Stomach (tissue), 9 donors: ENCODE data around the gene CHTOP. TPM values are rescaled to one million over a fixed set of nuclear protein-coding genes. Genes with fewer than 3 reads are reported as not detected.

Experiments
- DNase-seq, 2 donors: peaks; one replicate each; pipeline versions ENCODE4 v3.0.0 to v3.0.0-alpha.2; 2013 to 2019
- H3K27ac ChIP-seq, 5 donors: fragments of 200-600 bp in 4 of 5; sonication (generic) in 4 of 5; one replicate each; pipeline ENCODE4 v1.5.1; 2013 to 2019; ENCODE audit warnings: mild to moderate bottlenecking in 1 of 5, moderate library complexity in 1 of 5
- H3K27me3 ChIP-seq, 3 donors: fragments of 200-600 bp; sonication (generic); one replicate each; pipeline ENCODE4 v1.5.1; 2017 to 2019; ENCODE audit warnings: mixed run types in 1 of 3
- H3K36me3 ChIP-seq, 4 donors: fragments of 200-600 bp; sonication (generic); 1 replicate in 3 of 4; 2 replicates in 1 of 4; pipeline ENCODE4 v1.5.1; 2016 to 2019
- H3K4me1 ChIP-seq, 4 donors: fragments of 200-600 bp; sonication (generic); one replicate each; pipeline ENCODE4 v1.5.1; 2016 to 2019
- H3K4me3 ChIP-seq, 4 donors: fragments of 200-600 bp; sonication (generic) in 3 of 4; one replicate each; pipeline ENCODE4 v1.5.1; 2016 to 2019; ENCODE audit warnings: mild to moderate bottlenecking in 1 of 4
- H3K9me3 ChIP-seq, 4 donors: fragments of 200-600 bp; sonication (generic); one replicate each; pipeline ENCODE4 v1.5.1; 2016 to 2019
- CTCF ChIP-seq, 7 experiments: fragments of 450-650 bp in 4 of 7; fragments of 200-600 bp in 3 of 7; sonication (generic) in 3 of 7; IDR thresholded peaks; one replicate each; pipeline ENCODE4 v1.5.1; 2016 to 2019; ENCODE audit warnings: antibody characterized with exemption in 7 of 7, control low read depth in 2 of 7, mild to moderate bottlenecking in 1 of 7
- EP300 ChIP-seq: sonication (generic); formaldehyde crosslinking; IDR thresholded peaks from one replicate; pipeline ENCODE4 v1.6.1; 2017; ENCODE audit warnings: antibody characterized with exemption
- POLR2A ChIP-seq, 4 donors: fragments of 450-650 bp; IDR thresholded peaks; one replicate each; pipeline ENCODE4 v1.6.1; 2016; ENCODE audit warnings: antibody characterized with exemption in 4 of 4, control low read depth in 2 of 4, mild to moderate bottlenecking in 1 of 4, moderate library complexity in 1 of 4
- POLR2AphosphoS5 ChIP-seq, 3 donors: sonication (generic); formaldehyde crosslinking; IDR thresholded peaks; one replicate each; pipeline ENCODE4 v1.6.1; 2016; ENCODE audit warnings: antibody characterized with exemption in 3 of 3
- WGBS, 5 donors: extraction: QIAGEN DNeasy Blood & Tissue Kit in 3 of 5; methylation state at CpG; one replicate each; pipeline versions ENCODE4 v1.1.5 to v1.1.7; 2013 to 2018; 5-methylcytosine and 5-hydroxymethylcytosine counted together
- intact Hi-C: fragments of 100-400 bp; cut with DNase I; formaldehyde crosslinking; loops from one replicate; pipeline ENCODE4 v1.15.1; 2023; ENCODE audit warnings: low total_unique reads
- polyA plus RNA-seq, 3 donors: library from polyadenylated mRNA; stranded (reverse); fragments of 200-250 nt; gene quantifications; one replicate each; pipeline ENCODE4 v1.2.3, GENCODE V29; 2013
- small RNA-seq, 4 donors: library from RNA; depleted of rRNA; stranded (forward); fragments of <200 nt; gene quantifications; one replicate each; pipeline ENCODE3, GENCODE V24; 2016
- total RNA-seq, 5 donors: library from RNA; depleted of rRNA; stranded (reverse); fragments of >200 nt; gene quantifications; one replicate each; pipeline versions ENCODE4 v1.1.0 to v1.2.3, GENCODE V29; 2014 to 2016
- donor health status: healthy with polysubstance abuse.
- donor health status: Bipolar disorder and iron deficiency.
- donor health status: healthy.

CHTOP gene
- total and polyA plus RNA-seq, 8 donors = 21.7 to 111 (median 49.6) TPM

GRCh38 chr1:153693466-153693865 is 59.6 kb downstream of the CHTOP start:
- TF ChIP-seq EP300 (no peak), CTCF (IDR thresholded peaks at IDR 0.05) (no peak), POLR2AphosphoS5 (IDR thresholded peaks at IDR 0.05) (no peak), POLR2A (IDR thresholded peaks at IDR 0.05) (no peak)
- Histone ChIP-seq H3K27ac (no peak overlapping the region), H3K9me3 (no peaks in the 10 kb centered on the region), H3K4me1 (peaks cover 0 to 19% (median 15%) of the 10 kb centered on the region in 4 donors), H3K27me3 (no peaks in the 10 kb centered on the region), H3K36me3 (peaks cover 0 to 25% (median 3%) of the 10 kb centered on the region in 4 donors), H3K4me3 (no peak overlapping the region)
- DNase-seq = no peak
- 71 to 82% (median 78%) methylated on average over 4 of the region's 4 CpGs for WGBS, 5 donors
- intact Hi-C loops = no loop called here

Small RNA genes within 50 kb of the gene (small RNA-seq; reads per million reads assigned to genes)
- 0 reads per million in 4 donors for gene MIR8083

Other genes with a start within 250 kb of the CHTOP start
- 10 to 100 TPM in 4 of 5 donors, not detected in 1; 16.8 to 86.4 (median 38.1) TPM for gene S100A8, start 243.0 kb upstream of the CHTOP start, total RNA-seq
- over 10,000 TPM in 1 of 3 donors, 100 to 1,000 TPM in 2; 144 to 21,822 (median 281) TPM for gene S100A8, start 243.0 kb upstream of the CHTOP start, polyA plus RNA-seq
- gene S100A7A, start 217.5 kb upstream of the CHTOP start, total RNA-seq = not detected
- under 1 TPM in 1 of 3 donors, not detected in 2; 0.20 TPM for gene S100A7A, start 217.5 kb upstream of the CHTOP start, polyA plus RNA-seq
- gene S100A7, start 173.4 kb upstream of the CHTOP start, total RNA-seq = not detected
- 100 to 1,000 TPM in 1 of 3 donors, not detected in 2; 107 TPM for gene S100A7, start 173.4 kb upstream of the CHTOP start, polyA plus RNA-seq
- 100 to 1,000 TPM; 154 to 680 (median 330) TPM for gene S100A6, start 98.1 kb upstream of the CHTOP start, total RNA-seq
- gene S100A6, start 98.1 kb upstream of the CHTOP start, polyA plus RNA-seq = 1,000 to 10,000 TPM; 1,447 to 2,520 (median 1,620) TPM
- not detected for gene S100A5, start 93.1 kb upstream of the CHTOP start, total RNA-seq
- gene S100A5, start 93.1 kb upstream of the CHTOP start, polyA plus RNA-seq = not detected
- gene S100A4, start 88.3 kb upstream of the CHTOP start, total RNA-seq = 10 to 100 TPM in 4 of 5 donors, 1 to 10 TPM in 1; 9.9 to 53.3 (median 19.4) TPM
- 100 to 1,000 TPM; 145 to 541 (median 274) TPM for gene S100A4, start 88.3 kb upstream of the CHTOP start, polyA plus RNA-seq
- not detected for gene S100A3, start 84.8 kb upstream of the CHTOP start, total RNA-seq
- gene S100A3, start 84.8 kb upstream of the CHTOP start, polyA plus RNA-seq = 10 to 100 TPM in 1 of 3 donors, 1 to 10 TPM in 2; 2.6 to 15.0 (median 5.4) TPM
- 10 to 100 TPM in 1 of 5 donors, 1 to 10 TPM in 1, not detected in 3; 2.2 to 12.7 TPM for gene S100A2, start 68.2 kb upstream of the CHTOP start, total RNA-seq
- gene S100A2, start 68.2 kb upstream of the CHTOP start, polyA plus RNA-seq = 1,000 to 10,000 TPM in 1 of 3 donors, 1 to 10 TPM in 2; 4.9 to 1,809 (median 8.3) TPM
- gene S100A16, start 20.9 kb upstream of the CHTOP start, total RNA-seq = 100 to 1,000 TPM in 1 of 5 donors, 10 to 100 TPM in 2, 1 to 10 TPM in 2; 8.9 to 192 (median 47.9) TPM
- 100 to 1,000 TPM; 145 to 361 (median 188) TPM for gene S100A16, start 20.9 kb upstream of the CHTOP start, polyA plus RNA-seq
- 100 to 1,000 TPM in 1 of 5 donors, 10 to 100 TPM in 3, 1 to 10 TPM in 1; 8.8 to 488 (median 29.0) TPM for gene S100A14, start 17.7 kb upstream of the CHTOP start, total RNA-seq
- 100 to 1,000 TPM in 2 of 3 donors, 10 to 100 TPM in 1; 70.2 to 751 (median 244) TPM for gene S100A14, start 17.7 kb upstream of the CHTOP start, polyA plus RNA-seq
- gene S100A13, start 6.6 kb upstream of the CHTOP start, total RNA-seq = 10 to 100 TPM; 18.7 to 54.6 (median 23.5) TPM
- gene S100A13, start 6.6 kb upstream of the CHTOP start, polyA plus RNA-seq = 100 to 1,000 TPM; 140 to 271 (median 207) TPM
- not detected for gene S100A1, start 5.6 kb upstream of the CHTOP start, total RNA-seq
- 10 to 100 TPM in 2 of 3 donors, 1 to 10 TPM in 1; 5.7 to 64.8 (median 45.5) TPM for gene S100A1, start 5.6 kb upstream of the CHTOP start, polyA plus RNA-seq
- gene SNAPIN, start 24.6 kb downstream of the CHTOP start, total RNA-seq = 10 to 100 TPM; 14.9 to 82.9 (median 15.6) TPM
- 10 to 100 TPM; 29.4 to 35.5 (median 29.5) TPM for gene SNAPIN, start 24.6 kb downstream of the CHTOP start, polyA plus RNA-seq
- 100 to 1,000 TPM in 1 of 5 donors, 10 to 100 TPM in 4; 17.1 to 138 (median 41.5) TPM for gene ILF2, start 36.9 kb downstream of the CHTOP start, total RNA-seq
- gene ILF2, start 36.9 kb downstream of the CHTOP start, polyA plus RNA-seq = 100 to 1,000 TPM in 1 of 3 donors, 10 to 100 TPM in 2; 49.1 to 103 (median 98.9) TPM
- 10 to 100 TPM in 2 of 5 donors, 1 to 10 TPM in 3; 5.4 to 39.7 (median 6.6) TPM for gene NPR1, start 44.6 kb downstream of the CHTOP start, total RNA-seq
- gene NPR1, start 44.6 kb downstream of the CHTOP start, polyA plus RNA-seq = 1 to 10 TPM; 1.4 to 5.7 (median 2.4) TPM
- gene INTS3, start 94.0 kb downstream of the CHTOP start, total RNA-seq = 10 to 100 TPM; 28.1 to 48.2 (median 39.4) TPM
- 10 to 100 TPM; 11.0 to 39.2 (median 19.1) TPM for gene INTS3, start 94.0 kb downstream of the CHTOP start, polyA plus RNA-seq
- gene SLC27A3, start 141.3 kb downstream of the CHTOP start, total RNA-seq = 10 to 100 TPM; 14.9 to 89.9 (median 62.2) TPM
- 10 to 100 TPM; 17.4 to 86.8 (median 44.1) TPM for gene SLC27A3, start 141.3 kb downstream of the CHTOP start, polyA plus RNA-seq